K562 (cell line): ENCODE data around the gene ADAP1. TPM values are rescaled to one million over a fixed set of nuclear protein-coding genes. Genes with fewer than 3 reads are reported as not detected.

Source experiments
- ADNP ChIP-seq: fragments of 200-800 bp; sonication (Bioruptor generic); IDR thresholded peaks from 2 replicates; pipeline ENCODE4 v1.6.1; 2016; ENCODE audit warnings: missing genetic modification characterization, missing compliant biosample characterization
- CEBPZ ChIP-seq: fragments of 150-350 bp; IDR thresholded peaks from 2 replicates; pipeline ENCODE4 v1.6.1; 2014; ENCODE audit warnings: low read depth, mild to moderate bottlenecking, low read length, borderline replicate concordance
- CHCHD3 ChIP-seq: fragments of 250-450 bp; sonication (Bioruptor Pico); IDR thresholded peaks from 2 replicates; pipeline ENCODE4 v2.1.2; 2022; ENCODE audit warnings: mild to moderate bottlenecking
- CREM ChIP-seq: IDR thresholded peaks from 2 replicates; pipeline ENCODE4 v1.6.1; 2014; ENCODE audit warnings: antibody characterized with exemption, low read depth
- EZH2 ChIP-seq: IDR thresholded peaks from 2 replicates; pipeline ENCODE4 v1.6.1; 2012; ENCODE audit warnings: low read depth, mild to moderate bottlenecking, inconsistent platforms, low read length, borderline replicate concordance
- FOSL1 ChIP-seq: fragments of 200-800 bp; sonication (Bioruptor generic); conservative IDR thresholded peaks from 2 replicates; pipeline ENCODE4 v1.6.1; 2016; ENCODE audit warnings: missing genetic modification characterization, missing compliant biosample characterization
- HDAC3 ChIP-seq: fragments of 450-650 bp; IDR thresholded peaks from 2 replicates; pipeline ENCODE4 v1.6.1; 2018; ENCODE audit warnings: borderline replicate concordance, mild to moderate bottlenecking, moderate library complexity; ENCODE audit not compliant: partially characterized antibody
- KLF13 ChIP-seq: fragments of 450-650 bp; IDR thresholded peaks from 2 replicates; pipeline ENCODE4 v1.6.1; 2016; ENCODE audit warnings: missing genetic modification characterization, low read depth, mild to moderate bottlenecking, missing compliant biosample characterization, moderate library complexity, borderline replicate concordance
- MIER1 ChIP-seq: fragments of 450-650 bp; IDR thresholded peaks from 2 replicates; pipeline ENCODE4 v1.6.1; 2016; ENCODE audit warnings: antibody characterized with exemption, mild to moderate bottlenecking, low read depth
- NR1H2 ChIP-seq: sonication (generic); formaldehyde crosslinking; IDR thresholded peaks from 2 replicates; pipeline ENCODE4 v1.4.0; 2020; ENCODE audit warnings: mild to moderate bottlenecking, missing genetic modification reagents
- PML ChIP-seq: IDR thresholded peaks from 2 replicates; pipeline ENCODE4 v1.6.1; 2012; ENCODE audit warnings: low read length, inconsistent platforms
- TAF9B ChIP-seq: fragments of 450-650 bp; IDR thresholded peaks from 2 replicates; pipeline ENCODE4 v1.6.1; 2018; ENCODE audit warnings: mild to moderate bottlenecking; ENCODE audit not compliant: partially characterized antibody
- TFAM ChIP-seq: fragments of 250-450 bp; sonication (Bioruptor Pico); conservative IDR thresholded peaks from 2 replicates; pipeline ENCODE4 v1.5.0; 2021; ENCODE audit warnings: mild to moderate bottlenecking, moderate library complexity
- ZNF143 ChIP-seq: sonication (generic); formaldehyde crosslinking; IDR thresholded peaks from 2 replicates; pipeline ENCODE4 v1.9.0; 2022; ENCODE audit warnings: mild to moderate bottlenecking, missing genetic modification reagents
- ZNF431 ChIP-seq: sonication (generic); formaldehyde crosslinking; IDR thresholded peaks from 2 replicates; pipeline ENCODE4 v1.8.0; 2022; ENCODE audit warnings: mild to moderate bottlenecking, missing genetic modification reagents
- ZSCAN32 ChIP-seq: fragments of 450-650 bp; formaldehyde crosslinking; IDR thresholded peaks from 2 replicates; pipeline ENCODE4 v1.4.0; 2020; ENCODE audit warnings: mild to moderate bottlenecking, moderate library complexity
- polyA plus RNA-seq, 8 experiments: library from polyadenylated mRNA; depleted of rRNA in 4 of 8; stranded (reverse) in 5 of 8; unstranded in 3 of 8; fragments of >200 nt; fragmentation: Nextera tagmentation in 2 of 8; fragmentation: Illumina TruSeq in 1 of 8; extraction: Ambion mirVana in 2 of 8; extraction: Trizol in 1 of 8; gene quantifications; 2 replicates each; pipeline versions ENCODE4 v1.2.1 to v1.2.3, GENCODE V29; 2011 to 2014; ENCODE audit warnings: inconsistent platforms in 1 of 8, missing spikeins in 1 of 8
- total RNA-seq, 7 experiments: library from RNA; depleted of rRNA in 6 of 7; stranded (reverse); fragments of >200 nt in 6 of 7; fragmentation: Illumina TruSeq in 2 of 7; extraction: Trizol in 2 of 7; gene quantifications; 2 replicates each; pipeline versions ENCODE4 v1.2.1 to v1.2.3, GENCODE V29; 2011 to 2021; ENCODE audit warnings: low replicate concordance in 1 of 7
- TF ChIP-seq, protein P1 (sequence below): fragments of 250-450 bp; sonication (Bioruptor Pico); IDR thresholded peaks from 2 replicates; pipeline ENCODE4 v1.8.0; 2022; ENCODE audit warnings: moderate library complexity, mild to moderate bottlenecking, inconsistent platforms
- TF ChIP-seq, protein P2 (sequence below): fragments of 450-650 bp; IDR thresholded peaks from 2 replicates; pipeline ENCODE4 v1.6.1; 2018; ENCODE audit warnings: mild to moderate bottlenecking, low read depth; ENCODE audit not compliant: partially characterized antibody
- TF ChIP-seq, protein P3 (sequence below): fragments of 250-450 bp; sonication (Bioruptor Pico); IDR thresholded peaks from 2 replicates; pipeline ENCODE4 v1.4.0; 2020; ENCODE audit warnings: mild to moderate bottlenecking, moderate library complexity, borderline replicate concordance

Gene ADAP1
- total and polyA plus RNA-seq, 9 of the 15 experiments (the other 6 are each of a cell fraction or from before 2014, with no cell fraction given), result 0.27 to 1.4 (median 0.52) TPM; not detected in 3

GRCh38 chr7:923108-924041 lies 31.1 kb downstream of the ADAP1 start (continued):
- no peak for TF ChIP-seq CEBPZ
- TF ChIP-seq ADNP, result no peak
- TF ChIP-seq, protein P1, sequence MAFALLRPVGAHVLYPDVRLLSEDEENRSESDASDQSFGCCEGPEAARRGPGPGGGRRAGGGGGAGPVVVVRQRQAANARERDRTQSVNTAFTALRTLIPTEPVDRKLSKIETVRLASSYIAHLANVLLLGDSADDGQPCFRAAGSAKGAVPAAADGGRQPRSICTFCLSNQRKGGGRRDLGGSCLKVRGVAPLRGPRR, result no peak
- TF ChIP-seq TAF9B, result no peak
- no peak for TF ChIP-seq ZSCAN32 (CRISPR knock-in tag)
- no peak for TF ChIP-seq CREM
- TF ChIP-seq NR1H2 (CRISPR knock-in tag), result no peak
- TF ChIP-seq HDAC3, result no peak
- TF ChIP-seq EZH2, result no peak
- TF ChIP-seq, protein P2, sequence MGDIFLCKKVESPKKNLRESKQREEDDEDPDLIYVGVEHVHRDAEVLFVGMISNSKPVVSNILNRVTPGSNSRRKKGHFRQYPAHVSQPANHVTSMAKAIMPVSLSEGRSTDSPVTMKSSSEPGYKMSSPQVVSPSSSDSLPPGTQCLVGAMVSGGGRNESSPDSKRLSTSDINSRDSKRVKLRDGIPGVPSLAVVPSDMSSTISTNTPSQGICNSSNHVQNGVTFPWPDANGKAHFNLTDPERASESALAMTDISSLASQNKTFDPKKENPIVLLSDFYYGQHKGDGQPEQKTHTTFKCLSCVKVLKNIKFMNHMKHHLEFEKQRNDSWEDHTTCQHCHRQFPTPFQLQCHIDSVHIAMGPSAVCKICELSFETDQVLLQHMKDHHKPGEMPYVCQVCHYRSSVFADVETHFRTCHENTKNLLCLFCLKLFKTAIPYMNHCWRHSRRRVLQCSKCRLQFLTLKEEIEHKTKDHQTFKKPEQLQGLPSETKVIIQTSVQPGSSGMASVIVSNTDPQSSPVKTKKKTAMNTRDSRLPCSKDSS, result no peak
- no peak for TF ChIP-seq PML
- TF ChIP-seq, protein P3, sequence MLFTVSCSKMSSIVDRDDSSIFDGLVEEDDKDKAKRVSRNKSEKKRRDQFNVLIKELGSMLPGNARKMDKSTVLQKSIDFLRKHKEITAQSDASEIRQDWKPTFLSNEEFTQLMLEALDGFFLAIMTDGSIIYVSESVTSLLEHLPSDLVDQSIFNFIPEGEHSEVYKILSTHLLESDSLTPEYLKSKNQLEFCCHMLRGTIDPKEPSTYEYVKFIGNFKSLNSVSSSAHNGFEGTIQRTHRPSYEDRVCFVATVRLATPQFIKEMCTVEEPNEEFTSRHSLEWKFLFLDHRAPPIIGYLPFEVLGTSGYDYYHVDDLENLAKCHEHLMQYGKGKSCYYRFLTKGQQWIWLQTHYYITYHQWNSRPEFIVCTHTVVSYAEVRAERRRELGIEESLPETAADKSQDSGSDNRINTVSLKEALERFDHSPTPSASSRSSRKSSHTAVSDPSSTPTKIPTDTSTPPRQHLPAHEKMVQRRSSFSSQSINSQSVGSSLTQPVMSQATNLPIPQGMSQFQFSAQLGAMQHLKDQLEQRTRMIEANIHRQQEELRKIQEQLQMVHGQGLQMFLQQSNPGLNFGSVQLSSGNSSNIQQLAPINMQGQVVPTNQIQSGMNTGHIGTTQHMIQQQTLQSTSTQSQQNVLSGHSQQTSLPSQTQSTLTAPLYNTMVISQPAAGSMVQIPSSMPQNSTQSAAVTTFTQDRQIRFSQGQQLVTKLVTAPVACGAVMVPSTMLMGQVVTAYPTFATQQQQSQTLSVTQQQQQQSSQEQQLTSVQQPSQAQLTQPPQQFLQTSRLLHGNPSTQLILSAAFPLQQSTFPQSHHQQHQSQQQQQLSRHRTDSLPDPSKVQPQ, result no peak
- TF ChIP-seq FOSL1, result peak; percentile 35; the same call in 1 of the 2 replicates
- TF ChIP-seq TFAM (CRISPR knock-in tag), result no peak
- TF ChIP-seq ZNF143 (CRISPR knock-in tag), result no peak
- TF ChIP-seq CHCHD3 (CRISPR knock-in tag), result no peak
- TF ChIP-seq ZNF431, result no peak
- no peak for TF ChIP-seq KLF13 (tag)
- no peak for TF ChIP-seq MIER1
